RWPE1 (cell line): ENCODE measurements around the gene ZSCAN25.

Experiments used
- CTCF ChIA-PET: fragments of 350-600 bp; sonication (Branson Sonifier 250); formaldehyde crosslinking; extraction: SDS; loops from one replicate; lab custom pipeline; 2021; lab: Yijun Ruan, JAX
- POLR2A ChIA-PET: fragments of 400-600 bp; formaldehyde crosslinking; extraction: SDS; loops from one replicate; lab custom pipeline; 2020; ENCODE audit warnings: antibody characterized with exemption; ENCODE audit not compliant: low non-redundant PET; lab: Yijun Ruan, JAX
- DNase-seq: peaks from one replicate; pipeline ENCODE4 v3.0.0; 2012; ENCODE audit warnings: low spot score
- H3K27ac ChIP-seq: fragments of 450-650 bp; 2 replicates; pipeline ENCODE4 v1.5.1; 2017
- CTCF ChIP-seq: fragments of 450-650 bp; conservative IDR thresholded peaks from 2 replicates; pipeline ENCODE4 v1.5.1; 2017; ENCODE audit warnings: low read depth, mild to moderate bottlenecking

Gene ZSCAN25

GRCh38 chr7:99639267-99639666 lies 22.5 kb downstream of the ZSCAN25 start:
- H3K27ac ChIP-seq: no peak overlapping the region
- DNase-seq: no peak
- ChIA-PET CTCF (interaction anchor here (0.6 kb wide), 1 partner anchor 194 kb away, joined by 4 read pairs; no protein-coding TSS in a partner anchor), POLR2A (no interaction called here)
- no peak for TF ChIP-seq CTCF

- no peak for TF ChIP-seq CTCF
- no peak for DNase-seq
- H3K27ac ChIP-seq: no peak overlapping the region
- POLR2A ChIA-PET: no interaction called here
- CTCF ChIA-PET: interaction anchor here (1.1 kb wide), 1 partner anchor 195 kb away, joined by 3 read pairs; no protein-coding TSS in a partner anchor
Observed at GRCh38 chr7:99642027-99642426, 25.3 kb downstream of the ZSCAN25 start.

- ChIA-PET POLR2A (no interaction called here), CTCF (no interaction called here)
- no peak for TF ChIP-seq CTCF
- DNase-seq: no peak
- no peak overlapping the region for H3K27ac ChIP-seq
Observed at GRCh38 chr7:99643464-99643863, 26.7 kb downstream of the ZSCAN25 start.

GRCh38 chr7:99644431-99644830 lies 27.7 kb downstream of the ZSCAN25 start:
- ChIA-PET POLR2A (no interaction called here), CTCF (interaction anchor here (0.6 kb wide), 1 partner anchor 335 kb away, joined by 5 read pairs; no protein-coding TSS in a partner anchor)
- H3K27ac ChIP-seq: no peak overlapping the region
- no peak for DNase-seq
- TF ChIP-seq CTCF: no peak

- no peak overlapping the region for H3K27ac ChIP-seq
- no peak for DNase-seq
- no peak for TF ChIP-seq CTCF
- CTCF ChIA-PET: no interaction called here
- POLR2A ChIA-PET: no interaction called here
Observed at GRCh38 chr7:99645590-99645989, 28.8 kb downstream of the ZSCAN25 start.

- ChIA-PET CTCF (no interaction called here), POLR2A (no interaction called here)
- H3K27ac ChIP-seq: no peak overlapping the region
- TF ChIP-seq CTCF: no peak
- no peak for DNase-seq
Observed at GRCh38 chr7:99648843-99649242, 32.1 kb downstream of the ZSCAN25 start.

GRCh38 chr7:99651290-99651689 lies 34.5 kb downstream of the ZSCAN25 start:
- no peak overlapping the region for H3K27ac ChIP-seq
- ChIA-PET POLR2A (no interaction called here), CTCF (no interaction called here)
- DNase-seq: no peak
- TF ChIP-seq CTCF: no peak
